Epithelial cell of alveolus of lung (primary cell): ENCODE data around the gene VCPKMT. TPM values are rescaled to one million over a fixed set of nuclear protein-coding genes. Genes with fewer than 3 reads are reported as not detected.

Experiments
- total RNA-seq: library from RNA; depleted of rRNA; stranded (reverse); fragments of >200 nt; gene quantifications from 2 replicates; pipeline ENCODE4 v1.2.1, GENCODE V29; 2015

The VCPKMT gene
- total RNA-seq: 3.4 and 4.9 TPM in 2 replicates

DNA sequence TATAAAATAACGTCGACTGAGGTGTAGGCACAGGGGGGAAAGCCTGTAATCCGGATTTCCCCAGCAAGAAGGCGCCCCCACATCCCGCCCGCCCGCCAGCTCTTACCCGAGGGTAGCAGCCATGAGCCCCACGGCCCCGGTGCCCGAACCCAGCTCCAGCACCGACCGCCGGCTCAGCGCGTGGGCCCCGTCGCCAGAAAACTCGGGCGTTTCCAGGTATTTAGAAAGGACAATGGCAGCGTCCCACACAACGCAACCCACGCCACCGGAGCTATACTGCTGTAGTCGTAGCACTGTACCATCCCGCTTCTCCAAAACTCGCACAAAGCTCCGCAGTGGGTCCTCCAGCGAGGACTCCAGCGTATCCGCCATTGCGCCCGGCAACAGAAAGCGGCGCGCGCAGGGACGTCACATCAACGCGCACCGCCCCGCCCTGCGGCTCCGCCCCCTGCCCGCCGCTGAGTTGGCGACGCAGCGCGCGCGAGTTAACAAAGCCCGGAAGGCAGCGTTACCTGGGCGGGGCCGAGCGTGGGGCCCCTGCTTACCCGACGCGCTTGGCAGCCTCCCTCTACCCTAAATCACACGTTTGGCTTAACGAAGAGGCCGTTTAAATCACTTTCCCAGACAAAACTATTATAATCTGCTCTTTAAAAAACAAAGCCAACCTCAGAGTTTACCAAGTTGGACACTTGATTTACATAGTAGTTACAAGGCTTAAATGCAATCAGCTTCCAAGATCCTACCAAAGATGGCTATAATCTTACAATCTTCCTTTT is at the start of gene VCPKMT:
Gene VCPKMT, minus strand, starts transcription at position 392 of the 776 bp plus-strand sequence. Its CDS starts 20 bp downstream, at position 372.

Other genes starting within 250 kb of the VCPKMT start
- gene ARF6, start 223.5 kb downstream of the VCPKMT start, total RNA-seq: 61.6 and 64.6 TPM in 2 replicates
- gene SOS2, start 115.0 kb upstream of the VCPKMT start, total RNA-seq: 15.0 and 21.7 TPM in 2 replicates
- 3.6 and 5.8 TPM in 2 replicates for gene L2HGDH, start 195.7 kb upstream of the VCPKMT start, total RNA-seq
- 5.8 and 7.3 TPM in 2 replicates for gene DMAC2L, start 195.8 kb upstream of the VCPKMT start, total RNA-seq